NCI-H128 (cell line): ENCODE results near the gene OSBPL3.

Experiments
- DNase-seq: peaks from one replicate; lab custom pipeline; 2025; ENCODE audit not compliant: unreplicated experiment; lab: John Stamatoyannopoulos, UW

Gene OSBPL3

DNA sequence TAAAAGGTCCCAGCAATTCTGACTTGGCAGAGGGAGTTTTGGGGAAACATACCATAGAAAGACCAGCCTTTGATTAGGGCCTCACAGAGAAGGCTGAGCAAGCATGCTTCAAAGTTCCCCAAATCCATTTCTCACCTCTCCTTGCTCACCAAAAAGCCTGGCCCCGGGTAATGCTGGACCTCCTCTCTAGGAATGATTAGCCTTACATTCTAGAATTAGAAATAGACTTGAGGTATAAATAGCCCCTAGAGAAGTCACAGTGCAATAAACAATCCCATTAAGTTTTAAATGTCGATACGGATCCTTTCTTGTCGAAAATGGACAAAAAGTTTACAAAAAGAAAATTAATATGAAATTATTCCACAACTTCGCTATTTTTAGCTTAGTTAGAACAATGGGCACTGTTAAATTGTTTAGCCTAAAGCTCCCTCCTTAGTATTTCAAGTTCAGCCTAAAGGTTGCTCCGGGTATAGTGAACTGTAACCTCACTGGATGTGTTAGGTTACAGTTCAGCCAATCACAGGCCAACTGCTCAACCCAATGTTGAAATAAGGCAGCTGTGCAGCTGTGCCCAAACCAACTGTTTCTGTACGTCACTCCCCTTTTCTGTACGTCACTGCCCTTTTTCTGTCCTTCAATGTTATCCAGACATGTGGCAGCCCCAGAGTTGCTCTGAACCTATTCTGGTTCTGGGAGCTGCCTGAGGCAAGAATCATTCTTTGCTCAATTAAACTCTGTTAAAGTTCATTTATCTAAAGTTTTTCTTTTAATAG, 214.8 kb downstream of the OSBPL3 start:
- DNase-seq: no peak

DNA sequence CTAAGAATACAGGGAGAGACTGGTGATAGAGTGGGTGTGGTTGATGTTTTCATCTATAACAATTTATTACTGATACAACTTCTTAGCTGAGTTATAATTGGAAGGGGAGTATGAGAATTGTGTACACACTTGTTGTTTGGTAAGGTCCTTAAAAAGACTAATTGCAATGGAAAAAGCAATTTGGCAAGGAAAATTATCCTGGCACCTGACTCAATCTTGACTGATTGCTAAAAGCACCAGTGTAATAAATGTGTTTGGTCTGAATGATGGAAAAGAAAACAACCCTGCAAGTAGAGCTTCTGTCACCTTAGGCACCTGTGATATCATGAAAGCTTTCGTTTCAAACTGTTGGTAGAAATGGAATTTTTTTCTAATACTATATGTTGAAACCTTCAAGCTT, 216.0 kb downstream of the OSBPL3 start:
- DNase-seq: no peak

- no peak for DNase-seq
Measured at GRCh38 chr7:24763303-24763901, 216.6 kb downstream of the OSBPL3 start.

- no peak for DNase-seq
Measured at GRCh38 chr7:24762771-24763170, 217.2 kb downstream of the OSBPL3 start.

DNA sequence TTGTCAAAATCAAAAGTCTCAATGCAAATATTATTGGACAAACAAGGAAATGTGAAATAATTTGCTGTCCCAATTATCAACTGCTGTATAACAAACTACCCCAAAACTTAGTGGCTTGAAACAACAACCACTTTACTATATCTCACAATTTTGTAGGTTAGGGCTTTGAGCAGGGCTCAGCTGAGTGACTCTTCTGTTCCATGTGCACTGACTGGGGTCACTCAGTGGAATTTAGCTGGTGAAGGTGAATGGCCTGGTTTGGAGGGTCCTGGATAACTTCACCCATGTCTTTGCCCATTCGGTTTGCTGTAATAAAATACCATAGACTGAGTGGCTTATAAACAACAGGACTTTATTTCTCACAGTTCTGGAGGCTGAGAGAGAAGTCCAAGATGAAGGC, 219.0 kb downstream of the OSBPL3 start:
- DNase-seq: no peak

DNA sequence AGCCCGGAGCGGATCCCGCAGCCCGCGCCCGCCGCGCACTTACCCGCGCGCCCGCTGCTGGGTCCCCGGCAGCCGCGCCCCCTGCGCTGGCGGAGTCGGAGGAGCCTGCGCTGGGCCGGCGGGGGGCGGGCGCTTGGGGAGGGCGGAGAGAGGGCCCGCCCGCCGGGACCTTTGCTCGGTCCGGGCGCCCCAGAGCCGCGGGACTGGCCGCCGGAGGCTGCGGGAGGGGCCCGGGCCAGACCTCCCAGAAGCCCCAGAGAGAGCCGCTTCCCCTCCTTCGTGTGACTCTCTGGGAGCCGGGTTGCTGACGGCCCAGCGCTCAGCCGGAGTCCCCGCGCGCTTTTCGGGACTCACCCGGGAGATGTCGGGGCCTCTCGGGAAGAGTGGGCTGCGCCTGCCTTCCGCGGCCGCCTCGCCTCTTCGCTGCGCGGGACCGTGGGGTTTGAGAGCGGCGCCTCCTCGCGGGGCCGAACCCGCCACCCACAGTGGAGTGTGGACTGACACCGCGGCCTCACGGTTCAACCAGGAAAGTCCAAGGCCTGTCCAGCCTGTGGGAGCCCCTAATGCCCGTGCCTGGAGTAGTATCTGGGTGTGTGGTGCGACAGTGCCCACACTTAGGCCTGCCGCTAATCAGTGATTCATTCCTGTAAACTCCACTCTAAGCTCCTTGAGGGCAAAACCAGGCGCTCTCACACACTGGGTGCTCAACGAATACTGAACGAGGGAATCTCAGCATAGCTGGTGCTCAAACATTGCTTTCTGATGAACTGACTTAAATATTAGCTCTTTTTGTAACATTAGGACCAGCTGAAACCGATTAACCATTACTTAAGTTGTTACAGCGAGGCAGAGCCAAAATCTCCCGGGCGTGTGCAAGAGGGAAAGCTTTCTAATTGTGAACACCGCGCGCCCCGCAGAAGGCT, 222.4 kb downstream of the OSBPL3 start, which contains the start of gene GSDME:
Gene GSDME (minus strand): TSS at position 112 of the 923 bp plus-strand sequence. CDS start 7,690 bp downstream, outside the sequence.
- DNase-seq: no peak

DNA sequence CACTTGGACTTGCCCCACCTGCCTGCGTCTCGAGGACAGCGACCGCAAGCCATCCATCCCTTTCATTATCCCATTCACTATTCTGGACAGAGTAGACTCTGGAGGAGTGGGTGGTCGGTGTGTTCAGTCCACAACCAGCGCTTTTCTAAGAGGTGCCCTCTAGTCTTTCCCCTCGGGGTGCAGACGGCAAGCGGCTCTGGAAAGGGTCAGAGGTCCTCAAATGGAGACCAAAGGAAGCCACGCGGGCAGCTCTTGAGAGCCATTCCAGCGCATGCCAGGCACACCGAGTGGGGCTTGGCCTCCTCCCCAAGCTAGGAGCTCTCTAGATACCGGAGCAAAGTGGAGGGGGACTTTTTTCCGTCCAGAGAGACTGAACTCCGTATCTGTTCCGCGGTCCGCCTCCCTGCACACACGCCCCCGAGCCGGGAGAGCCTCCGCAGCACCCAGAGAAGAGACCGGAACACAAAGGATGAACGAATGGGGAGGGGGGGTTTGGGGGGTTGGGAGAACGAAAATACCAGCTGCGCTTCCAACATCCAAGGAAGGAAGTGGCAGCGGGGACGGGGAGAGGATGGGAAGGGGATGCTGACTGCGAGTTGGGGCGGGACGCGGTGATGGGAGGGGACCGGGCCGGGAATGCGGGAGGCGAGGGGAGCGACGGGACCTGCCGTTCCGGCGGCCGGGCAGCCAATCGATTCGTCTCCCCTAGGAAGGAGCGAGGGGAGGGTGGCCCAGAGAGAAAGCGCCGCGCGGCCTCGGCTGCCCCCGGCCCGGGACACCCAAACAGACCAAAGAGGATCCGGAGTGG, 223.2 kb downstream of the OSBPL3 start:
- no peak for DNase-seq

DNA sequence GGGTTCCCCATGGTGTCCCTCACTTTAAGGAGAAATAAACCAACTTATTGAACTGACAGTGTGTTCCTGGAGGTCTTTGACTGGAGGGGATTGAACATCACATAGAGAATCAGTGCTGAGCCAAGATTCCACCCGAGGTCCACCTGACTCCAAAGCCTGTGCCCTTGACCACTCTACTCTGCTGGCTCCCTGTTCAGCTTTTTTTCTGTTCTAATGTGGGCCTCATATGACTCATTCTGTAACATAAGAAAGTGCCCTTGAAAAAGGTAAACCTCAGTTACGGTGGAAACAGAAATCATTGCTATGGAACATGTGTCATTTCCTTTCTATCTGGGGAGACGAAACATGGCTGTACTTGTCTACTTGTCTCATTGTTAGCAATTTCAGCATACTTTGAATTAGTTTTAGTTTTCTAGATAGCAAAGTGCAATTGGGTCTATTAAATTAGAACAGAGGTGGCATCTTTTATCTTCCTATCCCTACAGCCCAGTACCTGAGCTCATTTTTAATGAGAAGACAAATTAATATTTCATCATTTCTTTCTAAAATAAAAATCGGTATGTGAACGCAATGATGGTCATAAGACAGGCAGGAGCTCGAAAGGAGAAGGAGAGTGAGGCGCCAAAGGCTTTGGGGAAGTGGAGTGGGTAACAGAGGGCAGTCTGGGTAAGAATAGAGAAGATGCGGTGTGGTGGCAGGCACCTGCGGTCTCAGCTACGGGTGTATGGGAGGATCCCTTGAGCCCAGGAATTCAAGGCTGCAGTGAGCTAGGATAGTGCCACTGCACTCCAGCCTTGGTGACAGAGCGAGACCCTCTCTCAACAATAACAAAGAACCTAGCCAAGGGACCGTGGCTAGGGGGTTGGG, 224.2 kb downstream of the OSBPL3 start:
- DNase-seq: no peak

GRCh38 chr7:24754906-24755506, 225.0 kb downstream of the OSBPL3 start:
- DNase-seq: no peak

DNA sequence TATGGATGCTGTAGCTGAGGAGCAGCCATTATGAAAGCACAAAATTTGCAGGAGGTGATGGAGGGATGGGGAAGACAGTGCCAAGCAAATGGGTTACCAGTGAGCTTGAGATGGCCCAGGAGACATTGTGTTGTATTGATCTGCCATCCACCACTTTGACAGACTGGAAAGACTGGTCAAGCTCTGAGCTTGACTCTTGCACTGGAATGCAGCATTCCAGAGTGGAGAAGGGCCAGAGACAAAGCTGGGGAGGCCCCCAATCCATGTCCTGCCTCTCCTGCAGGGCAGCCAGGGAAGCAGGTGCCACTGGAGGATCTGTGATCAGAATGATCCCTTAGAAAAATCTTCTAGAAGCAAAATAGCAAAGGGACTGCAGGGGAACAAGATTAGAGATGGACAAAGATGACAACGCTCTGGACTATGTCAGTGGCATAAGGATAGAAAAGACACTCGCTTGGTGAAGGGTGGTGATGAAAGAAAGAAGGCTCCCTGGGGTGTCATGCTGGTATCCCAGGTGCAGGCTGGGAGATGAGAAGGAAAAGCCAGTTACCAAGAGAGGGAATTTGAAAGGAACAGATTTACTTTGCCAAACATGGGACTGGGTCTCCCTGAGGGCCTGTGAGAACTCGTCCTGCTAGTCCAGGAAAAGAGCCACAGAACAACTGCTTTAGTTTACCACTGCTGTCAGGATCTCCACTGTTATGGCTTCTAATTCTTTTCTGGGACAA, 227.7 kb downstream of the OSBPL3 start:
- no peak for DNase-seq

DNA sequence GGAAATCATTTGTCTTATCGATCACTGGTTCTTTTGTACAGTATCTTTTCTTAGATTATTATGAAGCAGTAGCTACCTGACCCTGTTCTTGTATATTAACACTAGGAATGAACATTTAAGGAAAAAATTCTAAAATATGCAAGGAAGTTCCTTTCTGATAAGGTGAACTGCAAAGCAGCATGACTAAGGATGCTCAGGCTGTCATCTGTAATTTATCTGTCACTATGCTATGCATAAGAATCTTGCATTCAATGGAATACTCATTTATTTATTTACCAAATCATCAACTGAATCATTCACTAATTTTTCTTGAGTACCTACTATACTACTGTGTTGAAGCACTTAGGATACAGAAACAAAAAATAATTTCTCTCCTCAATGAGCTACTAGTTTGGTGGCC, 228.5 kb downstream of the OSBPL3 start:
- no peak for DNase-seq

DNA sequence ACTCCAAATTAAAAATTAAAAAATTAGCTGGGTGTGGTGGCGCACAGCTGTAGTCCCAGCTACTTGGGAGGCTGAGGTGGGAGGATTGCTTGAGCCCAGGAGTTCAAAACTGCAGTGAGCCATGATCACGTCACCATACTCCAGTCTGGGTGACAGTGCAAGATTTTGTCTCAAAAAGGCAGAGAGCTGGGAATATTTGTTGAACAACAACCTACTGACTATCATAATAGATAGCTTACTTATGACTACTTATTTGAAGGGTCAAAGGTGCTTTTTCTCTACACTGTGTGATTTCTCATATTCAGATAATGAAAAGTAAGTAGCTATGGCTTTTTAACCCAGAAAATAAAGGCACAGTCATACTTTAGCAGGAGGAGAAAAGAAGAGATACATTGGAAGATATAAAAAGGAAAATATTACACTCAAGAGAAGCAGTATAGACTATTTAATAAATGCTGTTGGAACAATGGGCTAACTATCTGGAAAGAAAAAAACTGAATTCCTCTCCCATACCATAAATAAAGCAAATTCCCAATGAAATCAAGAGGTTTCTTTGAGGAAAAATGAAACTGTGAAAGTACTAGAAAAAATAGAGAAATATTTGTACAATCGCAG, 229.4 kb downstream of the OSBPL3 start:
- DNase-seq: no peak

GRCh38 chr7:24748521-24748920, 231.5 kb downstream of the OSBPL3 start:
- no peak for DNase-seq
